Measurements from ENCODE around the gene FAR1.

DNA sequence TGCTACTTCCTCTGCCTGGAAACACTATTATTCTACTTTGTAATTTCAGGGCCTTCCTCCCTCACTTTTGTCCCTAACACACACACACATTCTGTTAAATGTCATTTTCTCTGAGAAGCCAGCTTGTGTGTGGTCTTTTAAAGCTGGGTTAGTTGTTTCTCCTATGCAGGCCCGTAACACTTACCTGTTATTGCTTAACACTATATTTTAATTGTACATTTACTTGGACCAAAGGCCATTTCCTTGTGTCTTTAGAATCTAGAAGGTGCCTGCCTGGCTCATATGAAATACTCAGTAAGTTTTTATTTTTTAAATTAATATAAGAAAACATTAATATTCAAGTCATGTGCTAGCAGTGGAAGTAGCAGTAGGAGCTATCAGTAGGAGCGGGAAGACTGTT is 30.6 kb downstream of the FAR1 start:
- TF ChIP-seq, protein P1, sequence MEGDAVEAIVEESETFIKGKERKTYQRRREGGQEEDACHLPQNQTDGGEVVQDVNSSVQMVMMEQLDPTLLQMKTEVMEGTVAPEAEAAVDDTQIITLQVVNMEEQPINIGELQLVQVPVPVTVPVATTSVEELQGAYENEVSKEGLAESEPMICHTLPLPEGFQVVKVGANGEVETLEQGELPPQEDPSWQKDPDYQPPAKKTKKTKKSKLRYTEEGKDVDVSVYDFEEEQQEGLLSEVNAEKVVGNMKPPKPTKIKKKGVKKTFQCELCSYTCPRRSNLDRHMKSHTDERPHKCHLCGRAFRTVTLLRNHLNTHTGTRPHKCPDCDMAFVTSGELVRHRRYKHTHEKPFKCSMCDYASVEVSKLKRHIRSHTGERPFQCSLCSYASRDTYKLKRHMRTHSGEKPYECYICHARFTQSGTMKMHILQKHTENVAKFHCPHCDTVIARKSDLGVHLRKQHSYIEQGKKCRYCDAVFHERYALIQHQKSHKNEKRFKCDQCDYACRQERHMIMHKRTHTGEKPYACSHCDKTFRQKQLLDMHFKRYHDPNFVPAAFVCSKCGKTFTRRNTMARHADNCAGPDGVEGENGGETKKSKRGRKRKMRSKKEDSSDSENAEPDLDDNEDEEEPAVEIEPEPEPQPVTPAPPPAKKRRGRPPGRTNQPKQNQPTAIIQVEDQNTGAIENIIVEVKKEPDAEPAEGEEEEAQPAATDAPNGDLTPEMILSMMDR (IDR thresholded peaks at IDR 0.05; ENCODE audit: insufficient read depth, low read length, poor library complexity, severe bottlenecking): no peak
- TF ChIP-seq EZH2phosphoT487 (conservative IDR thresholded peaks at IDR 0.05; ENCODE audit: low read length): no peak
